ENCODE results near the gene VMO1. TPM values are rescaled to one million over a fixed set of nuclear protein-coding genes. Genes with fewer than 3 reads are reported as not detected.

VMO1 gene
- total and polyA plus RNA-seq, 2 experiments from 2014 or later: 0.33 to 4.3 TPM

DNA sequence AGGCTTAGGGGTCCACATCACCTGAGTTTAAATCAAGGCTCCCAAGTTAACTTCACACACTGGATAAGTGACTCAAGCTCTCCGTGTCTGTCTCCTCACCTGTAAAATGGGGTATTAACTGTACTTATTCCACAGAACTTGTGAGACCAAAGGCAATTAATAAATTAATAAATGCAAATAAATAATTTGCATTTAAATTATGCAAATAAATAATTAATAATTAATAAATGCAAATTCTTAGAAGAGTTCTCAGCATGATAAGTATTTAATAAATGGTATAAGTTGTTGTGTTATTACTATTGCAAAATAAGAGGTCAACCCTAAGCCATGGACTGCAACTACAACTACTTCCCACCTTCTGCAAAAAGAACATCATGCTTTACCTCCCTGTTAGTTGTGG, 32.8 kb downstream of the VMO1 start:
- DNase-seq (ENCODE audit: low spot score): no peak
- no peaks in the 10 kb centered on the region for H3K9me3 ChIP-seq (ENCODE audit: low read depth)
- no peaks in the 10 kb centered on the region for H4K20me1 ChIP-seq (ENCODE audit: insufficient read depth, poor library complexity, severe bottlenecking)
- H3K9me2 ChIP-seq (replicated peaks; ENCODE audit: insufficient read depth): no peaks in the 10 kb centered on the region
- WGBS (ENCODE audit: low lambda C conversion rate, missing lambda C conversion rate): 79% methylated on average over 1 of the region's 1 CpG
- TF ChIP-seq CTCF (IDR thresholded peaks at IDR 0.05; ENCODE audit: poor library complexity) (no peak), EZH2phosphoT487 (IDR thresholded peaks at IDR 0.05; ENCODE audit: low read depth, severe bottlenecking, unreplicated experiment) (no peak), EZH2 (IDR thresholded peaks at IDR 0.05; ENCODE audit: borderline replicate concordance) (no peak)
- no peak overlapping the region for H3K4me2 ChIP-seq
- no peak overlapping the region for H3K27ac ChIP-seq
- peaks cover 9% of the 10 kb centered on the region for H3K27me3 ChIP-seq
- no peaks in the 10 kb centered on the region for H3K36me3 ChIP-seq (replicated peaks; ENCODE audit: insufficient read depth, low read depth)
- no peak overlapping the region for H2AFZ ChIP-seq
- H3K4me3 ChIP-seq: no peak overlapping the region
- H3K4me1 ChIP-seq (ENCODE audit: insufficient read depth): no peaks in the 10 kb centered on the region
- H3K79me2 ChIP-seq: no peaks in the 10 kb centered on the region

GRCh38 chr17:4751932-4752331, 34.2 kb downstream of the VMO1 start:
- Histone ChIP-seq H3K27me3 (peaks cover 10% of the 10 kb centered on the region), H3K4me1 (ENCODE audit: insufficient read depth) (no peaks in the 10 kb centered on the region), H3K4me2 (no peak overlapping the region), H3K27ac (no peak overlapping the region), H3K4me3 (no peak overlapping the region), H4K20me1 (ENCODE audit: insufficient read depth, poor library complexity, severe bottlenecking) (no peaks in the 10 kb centered on the region), H3K79me2 (no peaks in the 10 kb centered on the region), H3K9me3 (ENCODE audit: low read depth) (no peaks in the 10 kb centered on the region), H3K9me2 (replicated peaks; ENCODE audit: insufficient read depth) (no peaks in the 10 kb centered on the region), H3K36me3 (replicated peaks; ENCODE audit: insufficient read depth, low read depth) (no peaks in the 10 kb centered on the region), H2AFZ (no peak overlapping the region)
- no peak for DNase-seq (ENCODE audit: low spot score)
- 84% methylated on average over 5 of the region's 5 CpGs for WGBS (ENCODE audit: low lambda C conversion rate, missing lambda C conversion rate)
- TF ChIP-seq EZH2 (IDR thresholded peaks at IDR 0.05; ENCODE audit: borderline replicate concordance) (no peak), CTCF (IDR thresholded peaks at IDR 0.05; ENCODE audit: poor library complexity) (no peak), EZH2phosphoT487 (IDR thresholded peaks at IDR 0.05; ENCODE audit: low read depth, severe bottlenecking, unreplicated experiment) (no peak)

GRCh38 chr17:4750606-4751005, 35.6 kb downstream of the VMO1 start:
- no peaks in the 10 kb centered on the region for H4K20me1 ChIP-seq (ENCODE audit: insufficient read depth, poor library complexity, severe bottlenecking)
- H3K4me3 ChIP-seq: no peak overlapping the region
- 56% methylated on average over 3 of the region's 3 CpGs for WGBS (ENCODE audit: low lambda C conversion rate, missing lambda C conversion rate)
- no peaks in the 10 kb centered on the region for H3K36me3 ChIP-seq (replicated peaks; ENCODE audit: insufficient read depth, low read depth)
- peaks cover 12% of the 10 kb centered on the region for H3K27me3 ChIP-seq
- peaks cover 3% of the 10 kb centered on the region for H3K4me1 ChIP-seq (ENCODE audit: insufficient read depth)
- no peaks in the 10 kb centered on the region for H3K79me2 ChIP-seq
- no peak overlapping the region for H2AFZ ChIP-seq
- DNase-seq (ENCODE audit: low spot score): no peak
- H3K9me2 ChIP-seq (replicated peaks; ENCODE audit: insufficient read depth): no peaks in the 10 kb centered on the region
- H3K27ac ChIP-seq: no peak overlapping the region
- no peak overlapping the region for H3K4me2 ChIP-seq
- no peaks in the 10 kb centered on the region for H3K9me3 ChIP-seq (ENCODE audit: low read depth)
- TF ChIP-seq CTCF (IDR thresholded peaks at IDR 0.05; ENCODE audit: poor library complexity) (no peak), EZH2phosphoT487 (IDR thresholded peaks at IDR 0.05; ENCODE audit: low read depth, severe bottlenecking, unreplicated experiment) (no peak), EZH2 (IDR thresholded peaks at IDR 0.05; ENCODE audit: borderline replicate concordance) (no peak)

DNA sequence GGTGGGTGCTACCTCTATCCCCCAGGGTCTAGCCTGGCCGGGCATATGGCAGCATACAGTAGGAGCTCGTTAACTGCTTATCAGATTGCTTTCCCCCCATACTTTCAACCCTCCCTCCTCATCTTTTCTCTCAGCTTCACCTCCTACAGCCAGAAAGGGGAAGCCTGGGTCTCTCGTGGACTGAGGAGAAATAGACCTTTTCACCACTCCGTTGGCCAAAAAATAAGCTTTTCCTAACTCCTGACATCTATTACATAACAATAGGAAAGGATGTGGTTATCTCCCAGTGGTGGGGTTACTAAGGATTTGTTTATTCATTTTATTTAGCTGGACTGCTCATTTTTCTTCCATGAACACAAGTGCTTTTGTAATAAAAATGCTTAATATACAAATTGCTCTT, 37.5 kb downstream of the VMO1 start:
- Histone ChIP-seq H3K9me3 (ENCODE audit: low read depth) (no peaks in the 10 kb centered on the region), H3K79me2 (no peaks in the 10 kb centered on the region), H3K36me3 (replicated peaks; ENCODE audit: insufficient read depth, low read depth) (no peaks in the 10 kb centered on the region), H3K27ac (no peak overlapping the region), H3K4me3 (no peak overlapping the region), H4K20me1 (ENCODE audit: insufficient read depth, poor library complexity, severe bottlenecking) (no peaks in the 10 kb centered on the region), H3K27me3 (peaks cover 25% of the 10 kb centered on the region), H3K4me1 (ENCODE audit: insufficient read depth) (peaks cover 12% of the 10 kb centered on the region), H3K4me2 (no peak overlapping the region), H2AFZ (no peak overlapping the region), H3K9me2 (replicated peaks; ENCODE audit: insufficient read depth) (no peaks in the 10 kb centered on the region)
- no peak for DNase-seq (ENCODE audit: low spot score)
- no peak for TF ChIP-seq CTCF (IDR thresholded peaks at IDR 0.05; ENCODE audit: poor library complexity)
- TF ChIP-seq EZH2phosphoT487 (IDR thresholded peaks at IDR 0.05; ENCODE audit: low read depth, severe bottlenecking, unreplicated experiment): no peak
- no peak for TF ChIP-seq EZH2 (IDR thresholded peaks at IDR 0.05; ENCODE audit: borderline replicate concordance)
- WGBS (ENCODE audit: low lambda C conversion rate, missing lambda C conversion rate): 73% methylated on average over 4 of the region's 4 CpGs
